ENCODE results near the gene LHFPL6.

The LHFPL6 gene

DNA sequence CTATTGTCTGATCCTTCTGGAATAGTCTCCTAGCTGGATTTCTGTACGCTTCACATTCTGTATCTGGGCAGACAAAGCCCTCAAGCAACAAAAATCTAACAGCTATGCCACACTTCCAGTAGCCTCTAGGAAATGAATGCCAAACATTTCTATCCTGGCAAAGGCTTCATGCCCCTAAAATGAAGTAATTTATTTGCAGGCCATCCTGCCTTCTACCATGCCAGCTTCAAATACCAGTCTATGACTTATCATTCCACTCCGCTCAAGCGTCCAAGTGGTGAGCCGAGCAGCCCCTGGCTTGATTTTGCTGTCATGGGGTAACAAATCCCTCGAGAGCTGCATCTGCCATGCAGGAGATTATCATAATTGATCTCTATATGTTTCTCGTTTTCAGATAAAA lies 86.9 kb downstream of the LHFPL6 start:
- TF ChIP-seq, protein P1, sequence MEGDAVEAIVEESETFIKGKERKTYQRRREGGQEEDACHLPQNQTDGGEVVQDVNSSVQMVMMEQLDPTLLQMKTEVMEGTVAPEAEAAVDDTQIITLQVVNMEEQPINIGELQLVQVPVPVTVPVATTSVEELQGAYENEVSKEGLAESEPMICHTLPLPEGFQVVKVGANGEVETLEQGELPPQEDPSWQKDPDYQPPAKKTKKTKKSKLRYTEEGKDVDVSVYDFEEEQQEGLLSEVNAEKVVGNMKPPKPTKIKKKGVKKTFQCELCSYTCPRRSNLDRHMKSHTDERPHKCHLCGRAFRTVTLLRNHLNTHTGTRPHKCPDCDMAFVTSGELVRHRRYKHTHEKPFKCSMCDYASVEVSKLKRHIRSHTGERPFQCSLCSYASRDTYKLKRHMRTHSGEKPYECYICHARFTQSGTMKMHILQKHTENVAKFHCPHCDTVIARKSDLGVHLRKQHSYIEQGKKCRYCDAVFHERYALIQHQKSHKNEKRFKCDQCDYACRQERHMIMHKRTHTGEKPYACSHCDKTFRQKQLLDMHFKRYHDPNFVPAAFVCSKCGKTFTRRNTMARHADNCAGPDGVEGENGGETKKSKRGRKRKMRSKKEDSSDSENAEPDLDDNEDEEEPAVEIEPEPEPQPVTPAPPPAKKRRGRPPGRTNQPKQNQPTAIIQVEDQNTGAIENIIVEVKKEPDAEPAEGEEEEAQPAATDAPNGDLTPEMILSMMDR (IDR thresholded peaks at IDR 0.05; ENCODE audit: low read depth, low read length) = no peak
- TF ChIP-seq POLR2A (IDR thresholded peaks at IDR 0.05; ENCODE audit: extremely low read depth, insufficient read length) (no peak), MYC (IDR thresholded peaks at IDR 0.05; ENCODE audit: low read depth, low read length) (no peak)
- TF ChIP-seq, protein P2, sequence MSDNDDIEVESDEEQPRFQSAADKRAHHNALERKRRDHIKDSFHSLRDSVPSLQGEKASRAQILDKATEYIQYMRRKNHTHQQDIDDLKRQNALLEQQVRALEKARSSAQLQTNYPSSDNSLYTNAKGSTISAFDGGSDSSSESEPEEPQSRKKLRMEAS (IDR thresholded peaks at IDR 0.05; ENCODE audit: low read depth, low read length) = no peak
- no peak overlapping the region for H3K4me3 ChIP-seq (ENCODE audit: low read depth, low read length)
- DNase-seq (ENCODE audit: low read depth) = no peak

DNA sequence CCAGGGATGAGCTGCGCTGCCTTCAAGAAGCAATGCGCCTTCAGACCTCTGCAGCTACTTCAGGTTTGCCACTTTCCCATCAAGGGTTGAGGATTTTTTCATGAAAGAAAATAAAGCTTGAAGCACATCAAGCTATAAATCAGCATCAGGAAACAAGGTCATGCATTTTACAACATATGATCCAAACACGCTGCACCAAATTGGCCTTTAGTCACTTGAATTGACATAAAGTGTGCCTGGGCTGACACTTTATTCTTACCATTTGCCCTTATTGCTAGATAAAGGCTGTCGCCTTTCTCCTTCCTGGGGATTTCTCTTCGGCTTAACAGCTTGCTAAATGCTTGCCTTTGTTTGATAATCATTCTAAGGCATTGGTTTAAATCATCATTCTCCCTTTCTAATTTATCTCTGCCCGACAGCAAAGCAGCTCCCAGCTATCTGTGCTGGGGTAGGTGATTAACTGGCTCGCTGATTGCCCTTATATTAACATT lies 87.7 kb downstream of the LHFPL6 start:
- DNase-seq (ENCODE audit: low read depth) = no peak
- H3K4me3 ChIP-seq (ENCODE audit: low read depth, low read length) = no peak overlapping the region
- TF ChIP-seq, protein P2 (IDR thresholded peaks at IDR 0.05; ENCODE audit: low read depth, low read length) = no peak
- TF ChIP-seq MYC (IDR thresholded peaks at IDR 0.05; ENCODE audit: low read depth, low read length) (no peak), POLR2A (IDR thresholded peaks at IDR 0.05; ENCODE audit: extremely low read depth, insufficient read length) (no peak)
- TF ChIP-seq, protein P1 (IDR thresholded peaks at IDR 0.05; ENCODE audit: low read depth, low read length) = no peak

- H3K4me3 ChIP-seq (ENCODE audit: low read depth, low read length) = no peak overlapping the region
- no peak for DNase-seq (ENCODE audit: low read depth)
- TF ChIP-seq, protein P1 (IDR thresholded peaks at IDR 0.05; ENCODE audit: low read depth, low read length) = no peak
- TF ChIP-seq, protein P2 (IDR thresholded peaks at IDR 0.05; ENCODE audit: low read depth, low read length) = no peak
- no peak for TF ChIP-seq POLR2A (IDR thresholded peaks at IDR 0.05; ENCODE audit: extremely low read depth, insufficient read length)
- TF ChIP-seq MYC (IDR thresholded peaks at IDR 0.05; ENCODE audit: low read depth, low read length) = no peak
These were observed 90.3 kb downstream of the LHFPL6 start for GRCh38 chr13:39512687-39513086.

DNA sequence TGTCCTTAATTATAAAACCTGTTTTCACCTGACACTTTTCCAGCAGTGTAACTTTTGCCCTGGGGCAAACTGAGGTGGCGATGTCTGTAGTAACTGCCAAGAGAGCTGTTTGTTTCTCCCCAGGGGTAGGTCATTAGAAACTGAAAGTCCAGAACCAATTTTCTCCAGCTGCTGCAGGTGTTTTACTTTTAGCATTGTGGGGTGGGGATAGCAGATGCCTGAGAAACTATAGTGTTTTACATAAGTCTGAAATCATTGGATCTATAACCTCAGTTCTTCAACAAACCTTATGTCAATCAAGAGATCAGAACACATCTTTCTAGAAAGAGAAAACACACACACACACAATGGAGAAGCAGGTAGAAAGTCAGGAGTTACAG lies 92.7 kb downstream of the LHFPL6 start:
- no peak overlapping the region for H3K4me3 ChIP-seq (ENCODE audit: low read depth, low read length)
- DNase-seq (ENCODE audit: low read depth) = no peak
- TF ChIP-seq, protein P1 (IDR thresholded peaks at IDR 0.05; ENCODE audit: low read depth, low read length) = no peak
- no peak for TF ChIP-seq MYC (IDR thresholded peaks at IDR 0.05; ENCODE audit: low read depth, low read length)
- TF ChIP-seq, protein P2 (IDR thresholded peaks at IDR 0.05; ENCODE audit: low read depth, low read length) = no peak

- TF ChIP-seq, protein P1 (IDR thresholded peaks at IDR 0.05; ENCODE audit: low read depth, low read length) = no peak
- TF ChIP-seq, protein P2 (IDR thresholded peaks at IDR 0.05; ENCODE audit: low read depth, low read length) = no peak
- TF ChIP-seq MYC (IDR thresholded peaks at IDR 0.05; ENCODE audit: low read depth, low read length) = no peak
- TF ChIP-seq POLR2A (IDR thresholded peaks at IDR 0.05; ENCODE audit: extremely low read depth, insufficient read length) = no peak
- no peak for DNase-seq (ENCODE audit: low read depth)
- no peak overlapping the region for H3K4me3 ChIP-seq (ENCODE audit: low read depth, low read length)
These were observed 93.2 kb downstream of the LHFPL6 start for GRCh38 chr13:39509616-39510315.
